ENCODE data around the gene KDELR1.
A peak's percentile ranks its signal among the peaks of the same experiment; 100 is the strongest.

KDELR1 gene

DNA sequence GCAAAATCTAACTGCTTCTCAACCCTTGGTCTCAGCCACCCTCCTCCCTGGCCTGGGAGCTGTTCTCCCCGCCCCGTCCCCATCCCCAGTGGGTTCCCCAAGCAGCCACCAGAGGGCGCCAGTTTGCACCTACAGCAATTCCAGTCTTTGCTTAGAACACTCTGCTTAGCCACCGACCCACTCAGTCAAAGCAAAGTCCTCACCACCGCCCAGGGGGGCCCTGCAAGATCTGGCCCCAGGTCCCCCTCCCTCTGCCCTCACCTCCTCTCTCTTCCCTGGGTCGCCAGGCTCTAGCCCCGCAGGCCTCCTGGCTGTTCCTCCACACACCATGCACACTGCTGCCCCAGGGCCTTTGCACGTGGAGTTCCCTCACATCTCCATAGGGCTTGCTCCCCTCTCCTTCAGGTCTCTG lies 40.0 kb downstream of the KDELR1 start:
- FAIRE-seq (peak; percentile 55), DNase-seq (ENCODE audit: insufficient read length, low spot score) (peak; percentile 74)
- TF ChIP-seq POLR2AphosphoS5 (IDR thresholded peaks at IDR 0.05; ENCODE audit: low read depth, low read length) = no peak
- TF ChIP-seq SPI1 (IDR thresholded peaks at IDR 0.05; ENCODE audit: low read depth, low read length) = no peak
- TF ChIP-seq POLR2A (IDR thresholded peaks at IDR 0.05; ENCODE audit: low read depth, low read length) = no peak
- TF ChIP-seq POU2F2 (IDR thresholded peaks at IDR 0.05; ENCODE audit: low read depth, low read length) = no peak
- TF ChIP-seq PAX5 (IDR thresholded peaks at IDR 0.05; ENCODE audit: insufficient read depth, low read length, severe bottlenecking) = no peak
- TF ChIP-seq TAF1 (IDR thresholded peaks at IDR 0.05; ENCODE audit: low read depth, low read length) = no peak

DNA sequence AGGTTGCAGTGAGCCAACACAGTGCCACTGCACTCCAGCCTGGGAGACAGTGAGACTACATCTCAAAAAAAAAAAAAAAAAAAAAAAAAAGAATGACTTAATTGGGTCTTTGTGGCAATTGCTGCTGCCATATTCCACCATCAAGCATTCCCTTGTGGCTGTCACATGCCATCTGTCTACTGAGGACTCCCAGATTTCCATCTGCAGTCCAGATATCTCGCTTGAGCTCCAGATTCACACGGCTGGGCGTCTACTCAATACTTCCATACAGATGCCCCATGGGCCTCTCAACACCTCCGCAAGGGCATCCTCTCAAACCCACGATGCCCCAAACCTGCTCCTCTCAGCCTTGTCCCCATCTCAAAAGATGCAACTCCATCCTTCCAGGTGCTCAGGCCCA lies 40.5 kb downstream of the KDELR1 start:
- FAIRE-seq (no peak), DNase-seq (ENCODE audit: insufficient read length, low spot score) (no peak)
- TF ChIP-seq SPI1 (IDR thresholded peaks at IDR 0.05; ENCODE audit: low read depth, low read length) (no peak), TAF1 (IDR thresholded peaks at IDR 0.05; ENCODE audit: low read depth, low read length) (no peak), POLR2AphosphoS5 (IDR thresholded peaks at IDR 0.05; ENCODE audit: low read depth, low read length) (no peak), POU2F2 (IDR thresholded peaks at IDR 0.05; ENCODE audit: low read depth, low read length) (no peak)

DNA sequence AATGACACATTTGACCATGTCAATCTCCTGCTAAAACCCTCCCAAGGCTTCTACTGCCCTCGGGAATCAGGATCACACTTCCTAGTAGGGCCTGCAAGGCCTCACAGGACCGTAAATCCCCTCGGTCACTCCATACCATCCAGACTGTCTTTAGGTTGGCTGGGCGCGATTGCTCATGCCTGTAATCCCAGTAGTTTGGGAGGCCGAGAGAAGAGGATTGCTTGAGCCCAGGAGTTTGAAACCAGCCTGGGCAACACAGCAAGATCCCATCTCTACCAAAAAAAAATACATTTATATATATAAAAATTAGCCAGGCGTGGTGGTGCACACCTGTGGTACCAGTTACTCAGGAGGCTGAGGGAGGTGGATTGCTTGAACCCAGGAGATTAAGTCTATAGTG lies 42.6 kb downstream of the KDELR1 start:
- no peak for DNase-seq (ENCODE audit: insufficient read length, low spot score)
- FAIRE-seq = no peak
- TF ChIP-seq POLR2A (IDR thresholded peaks at IDR 0.05; ENCODE audit: low read depth, low read length) = no peak
- TF ChIP-seq TAF1 (IDR thresholded peaks at IDR 0.05; ENCODE audit: low read depth, low read length) = no peak
- no peak for TF ChIP-seq PAX5 (IDR thresholded peaks at IDR 0.05; ENCODE audit: insufficient read depth, low read length, severe bottlenecking)
- no peak for TF ChIP-seq POLR2AphosphoS5 (IDR thresholded peaks at IDR 0.05; ENCODE audit: low read depth, low read length)
- TF ChIP-seq SPI1 (IDR thresholded peaks at IDR 0.05; ENCODE audit: low read depth, low read length) = no peak
- TF ChIP-seq POU2F2 (IDR thresholded peaks at IDR 0.05; ENCODE audit: low read depth, low read length) = no peak

DNA sequence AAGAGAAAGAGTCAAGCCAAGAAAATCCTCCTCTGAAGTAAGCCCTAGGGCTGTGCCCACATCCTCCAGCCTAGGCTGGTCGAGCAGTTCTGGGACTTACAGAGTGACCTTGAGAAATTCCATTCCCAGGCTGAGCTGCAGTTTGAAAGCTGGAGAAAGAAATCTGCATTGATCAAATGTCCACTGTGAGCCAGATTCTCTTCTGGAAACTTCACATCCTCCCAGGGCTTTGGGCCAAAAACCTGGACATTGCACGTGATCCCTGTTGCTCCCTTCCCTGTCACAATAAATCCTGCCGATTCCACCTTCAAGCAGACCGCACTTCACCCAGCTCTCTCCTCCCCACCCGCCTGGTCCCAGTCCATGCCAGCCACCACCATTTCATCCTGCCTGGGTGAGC lies 43.3 kb downstream of the KDELR1 start:
- DNase-seq (ENCODE audit: insufficient read length, low spot score) (no peak), FAIRE-seq (no peak)
- TF ChIP-seq SPI1 (IDR thresholded peaks at IDR 0.05; ENCODE audit: low read depth, low read length) = no peak
- TF ChIP-seq TAF1 (IDR thresholded peaks at IDR 0.05; ENCODE audit: low read depth, low read length) = no peak
- no peak for TF ChIP-seq POLR2A (IDR thresholded peaks at IDR 0.05; ENCODE audit: low read depth, low read length)
- TF ChIP-seq POU2F2 (IDR thresholded peaks at IDR 0.05; ENCODE audit: low read depth, low read length) = no peak

DNA sequence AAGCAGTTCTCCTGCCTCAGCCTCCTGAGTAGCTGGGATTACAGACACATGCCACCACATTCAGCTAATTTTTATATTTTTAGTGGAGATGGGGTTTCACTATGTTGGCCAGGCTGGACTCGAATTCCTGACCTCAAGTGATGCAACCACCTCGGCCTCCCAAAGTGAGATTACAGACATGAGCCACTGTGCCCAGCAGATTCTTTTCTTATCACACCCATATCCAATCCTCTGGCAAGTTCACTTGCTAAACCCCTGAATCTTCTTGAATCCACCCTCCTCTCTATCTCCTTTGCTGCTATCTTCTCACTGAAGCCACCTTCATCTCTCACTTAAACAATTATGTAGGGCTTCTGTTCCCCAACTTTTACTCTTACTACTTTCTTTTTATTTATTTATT lies 45.2 kb downstream of the KDELR1 start:
- TF ChIP-seq POLR2AphosphoS5 (IDR thresholded peaks at IDR 0.05; ENCODE audit: low read depth, low read length) (no peak), POLR2A (IDR thresholded peaks at IDR 0.05; ENCODE audit: low read depth, low read length) (no peak), PAX5 (IDR thresholded peaks at IDR 0.05; ENCODE audit: insufficient read depth, low read length, severe bottlenecking) (no peak), SPI1 (IDR thresholded peaks at IDR 0.05; ENCODE audit: low read depth, low read length) (no peak), POU2F2 (IDR thresholded peaks at IDR 0.05; ENCODE audit: low read depth, low read length) (no peak), TAF1 (IDR thresholded peaks at IDR 0.05; ENCODE audit: low read depth, low read length) (no peak)
- DNase-seq (ENCODE audit: insufficient read length, low spot score) (no peak), FAIRE-seq (no peak)

DNA sequence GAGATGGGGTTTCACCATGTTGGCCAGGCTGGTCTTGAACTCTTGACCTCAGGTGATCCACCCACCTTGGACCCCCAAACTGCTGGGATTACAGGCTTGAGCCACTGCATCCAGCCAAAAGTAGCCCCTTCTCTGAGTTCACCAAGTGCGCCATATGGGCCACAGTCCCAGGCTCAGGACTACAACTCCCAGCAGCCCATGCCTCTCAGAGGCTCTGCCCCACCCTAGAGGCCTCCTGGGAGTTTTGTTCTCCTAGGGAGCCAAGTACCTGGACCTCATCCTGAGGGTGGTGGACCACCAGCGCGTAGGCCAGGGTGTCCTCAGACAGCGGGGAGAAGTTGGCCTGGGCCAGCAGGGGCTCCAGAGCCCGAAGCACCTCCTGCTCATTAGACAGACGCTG lies 46.5 kb downstream of the KDELR1 start:
- FAIRE-seq = no peak
- DNase-seq (ENCODE audit: insufficient read length, low spot score) = no peak
- TF ChIP-seq PAX5 (IDR thresholded peaks at IDR 0.05; ENCODE audit: insufficient read depth, low read length, severe bottlenecking) (no peak), POLR2A (IDR thresholded peaks at IDR 0.05; ENCODE audit: low read depth, low read length) (no peak), SPI1 (IDR thresholded peaks at IDR 0.05; ENCODE audit: low read depth, low read length) (no peak), POLR2AphosphoS5 (IDR thresholded peaks at IDR 0.05; ENCODE audit: low read depth, low read length) (no peak), POU2F2 (IDR thresholded peaks at IDR 0.05; ENCODE audit: low read depth, low read length) (no peak), TAF1 (IDR thresholded peaks at IDR 0.05; ENCODE audit: low read depth, low read length) (no peak)

DNA sequence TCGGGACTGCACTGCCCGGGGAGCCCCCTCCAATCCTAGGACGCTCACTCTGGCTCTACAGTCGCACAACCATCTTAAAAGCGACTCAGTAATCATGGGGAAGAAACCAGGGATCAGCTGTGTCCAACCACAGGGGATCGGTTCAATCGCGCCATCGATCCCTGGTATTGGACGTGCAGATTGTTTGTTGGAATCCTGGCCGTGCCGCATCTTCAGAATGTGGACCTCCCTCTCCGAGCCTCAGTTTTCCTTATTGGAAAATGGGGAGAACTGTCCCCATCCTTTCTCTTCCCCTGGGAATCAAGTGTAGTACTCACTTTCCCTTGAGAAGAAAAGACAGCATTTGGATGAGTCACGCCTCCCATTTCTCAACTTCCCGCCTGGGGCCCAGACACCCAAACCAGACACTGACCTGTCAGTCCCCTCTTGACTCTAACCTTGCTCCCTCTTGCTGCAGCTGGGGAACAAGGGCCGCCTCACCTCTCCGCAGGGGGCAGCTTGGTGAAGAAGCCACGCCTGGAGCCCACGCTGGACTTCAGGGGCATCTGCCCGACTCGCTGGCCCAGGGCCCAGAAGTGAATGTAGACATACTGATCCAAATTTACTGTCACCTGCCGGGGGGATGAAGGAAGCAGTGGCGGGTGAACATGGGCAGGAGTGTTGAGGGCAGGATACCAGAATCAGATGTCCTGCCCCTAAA lies 48.4 kb downstream of the KDELR1 start:
- DNase-seq (ENCODE audit: insufficient read length, low spot score) (no peak), FAIRE-seq (no peak)
- TF ChIP-seq POLR2A (IDR thresholded peaks at IDR 0.05; ENCODE audit: low read depth, low read length) (no peak), SPI1 (IDR thresholded peaks at IDR 0.05; ENCODE audit: low read depth, low read length) (no peak), PAX5 (IDR thresholded peaks at IDR 0.05; ENCODE audit: insufficient read depth, low read length, severe bottlenecking) (no peak), TAF1 (IDR thresholded peaks at IDR 0.05; ENCODE audit: low read depth, low read length) (no peak), POLR2AphosphoS5 (IDR thresholded peaks at IDR 0.05; ENCODE audit: low read depth, low read length) (no peak), POU2F2 (IDR thresholded peaks at IDR 0.05; ENCODE audit: low read depth, low read length) (no peak)

DNA sequence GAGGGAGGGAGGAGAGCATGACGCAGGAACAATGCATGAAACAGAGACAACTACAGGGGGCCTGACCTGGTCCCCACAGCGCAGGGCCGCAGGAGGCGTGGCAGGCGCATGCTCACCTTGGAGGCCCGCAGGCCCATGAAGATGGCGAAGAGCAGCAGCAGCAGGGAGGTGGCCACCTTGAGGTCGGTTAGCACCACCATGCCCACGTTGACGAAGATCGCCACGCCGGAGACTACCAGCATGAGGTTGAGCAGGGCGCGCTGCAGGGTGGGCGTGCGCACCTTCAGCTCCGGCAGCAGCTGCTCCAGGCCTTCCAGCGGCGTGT lies 49.0 kb downstream of the KDELR1 start:
- no peak for FAIRE-seq
- TF ChIP-seq TAF1 (IDR thresholded peaks at IDR 0.05; ENCODE audit: low read depth, low read length) (no peak), POU2F2 (IDR thresholded peaks at IDR 0.05; ENCODE audit: low read depth, low read length) (no peak), PAX5 (IDR thresholded peaks at IDR 0.05; ENCODE audit: insufficient read depth, low read length, severe bottlenecking) (no peak), SPI1 (IDR thresholded peaks at IDR 0.05; ENCODE audit: low read depth, low read length) (no peak), POLR2A (IDR thresholded peaks at IDR 0.05; ENCODE audit: low read depth, low read length) (no peak), POLR2AphosphoS5 (IDR thresholded peaks at IDR 0.05; ENCODE audit: low read depth, low read length) (no peak)
- DNase-seq (ENCODE audit: insufficient read length, low spot score) = no peak

DNA sequence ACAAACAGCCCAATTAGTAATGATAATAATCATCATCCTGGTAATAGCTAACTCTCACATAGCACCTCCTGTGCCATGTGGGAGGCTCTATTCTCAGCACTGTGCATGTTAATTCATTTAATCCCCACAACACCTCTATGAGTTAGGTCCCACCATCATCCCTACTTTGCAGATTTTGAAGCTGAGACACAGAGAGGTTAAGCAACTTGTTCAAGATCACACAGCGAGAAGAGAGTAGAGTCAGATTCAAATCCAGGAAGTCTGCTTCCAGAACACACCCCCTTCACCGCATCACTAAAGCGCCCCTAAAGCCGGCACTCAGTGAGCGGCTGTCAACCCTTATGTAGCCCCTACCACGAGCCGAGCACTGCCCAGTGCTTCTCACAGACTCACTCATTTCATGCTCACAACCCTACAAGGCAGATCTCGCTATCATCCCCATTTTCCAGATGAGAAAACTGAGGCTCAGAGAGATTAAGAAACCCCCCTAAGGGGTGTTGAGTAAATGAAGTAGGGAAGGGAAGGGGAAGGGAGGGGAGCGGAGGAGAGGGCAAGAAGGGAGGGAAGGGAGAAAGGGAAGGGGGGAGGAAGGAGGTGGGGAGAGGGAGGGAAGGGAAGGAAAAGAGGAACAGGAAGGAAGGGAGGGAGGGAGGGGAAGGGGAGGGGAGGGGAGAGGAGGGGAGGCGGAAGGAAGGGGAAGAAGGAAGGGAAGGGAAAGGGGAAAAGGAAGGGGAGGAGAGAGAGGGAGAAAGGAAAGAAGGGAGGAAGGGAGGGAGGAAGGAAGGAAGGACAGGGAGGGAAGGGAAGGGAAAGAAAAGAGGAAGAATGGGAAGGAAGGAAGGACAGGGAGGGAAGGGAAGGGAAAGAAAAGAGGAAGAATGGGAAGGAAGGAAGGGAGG lies 49.6 kb downstream of the KDELR1 start:
- FAIRE-seq = no peak
- DNase-seq (ENCODE audit: insufficient read length, low spot score) = no peak
- no peak for TF ChIP-seq SPI1 (IDR thresholded peaks at IDR 0.05; ENCODE audit: low read depth, low read length)
- no peak for TF ChIP-seq POLR2A (IDR thresholded peaks at IDR 0.05; ENCODE audit: low read depth, low read length)
- TF ChIP-seq POLR2AphosphoS5 (IDR thresholded peaks at IDR 0.05; ENCODE audit: low read depth, low read length) = no peak
- TF ChIP-seq POU2F2 (IDR thresholded peaks at IDR 0.05; ENCODE audit: low read depth, low read length) = no peak
- TF ChIP-seq TAF1 (IDR thresholded peaks at IDR 0.05; ENCODE audit: low read depth, low read length) = no peak
- TF ChIP-seq PAX5 (IDR thresholded peaks at IDR 0.05; ENCODE audit: insufficient read depth, low read length, severe bottlenecking) = no peak
